WERI-Rb-1 (cell line): ENCODE data around the gene SLC2A11.

ENCODE experiments used
- DNase-seq: peaks from one replicate; pipeline ENCODE4 v3.0.0-alpha.2; 2020
- H3K27ac ChIP-seq: fragments of 250-450 bp; sonication (Bioruptor Pico); 2 replicates; pipeline ENCODE4 v1.5.1; 2020; ENCODE audit warnings: mild to moderate bottlenecking, moderate library complexity
- H3K27me3 ChIP-seq: fragments of 250-450 bp; sonication (Bioruptor Pico); 2 replicates; pipeline ENCODE4 v1.5.1; 2021; ENCODE audit warnings: mild to moderate bottlenecking, low read depth, moderate library complexity; ENCODE audit not compliant: insufficient read depth, severe bottlenecking
- H3K36me3 ChIP-seq: fragments of 250-450 bp; sonication (Bioruptor Pico); 2 replicates; pipeline ENCODE4 v1.5.1; 2020; ENCODE audit warnings: mild to moderate bottlenecking, moderate library complexity
- H3K4me3 ChIP-seq: 2 replicates; pipeline ENCODE4 v1.5.1; 2011; ENCODE audit warnings: low read depth, mild to moderate bottlenecking, control low read depth, low read length
- H3K9me3 ChIP-seq: fragments of 250-450 bp; sonication (Bioruptor Pico); 2 replicates; pipeline ENCODE4 v1.5.1; 2021; ENCODE audit warnings: mild to moderate bottlenecking, moderate library complexity; ENCODE audit not compliant: severe bottlenecking
- CTCF ChIP-seq: IDR thresholded peaks from 2 replicates; pipeline ENCODE4 v1.5.1; 2011; ENCODE audit warnings: low read depth, mild to moderate bottlenecking, control low read depth, inconsistent platforms, low read length

Gene SLC2A11

GRCh38 chr22:23926561-23926960 lies 68.9 kb downstream of the SLC2A11 start:
- Histone ChIP-seq H3K4me3 (no peak overlapping the region), H3K27me3 (no peaks in the 10 kb centered on the region), H3K36me3 (peaks cover 34% of the 10 kb centered on the region), H3K9me3 (peaks cover 11% of the 10 kb centered on the region), H3K27ac (no peak overlapping the region)
- no peak for DNase-seq
- no peak for TF ChIP-seq CTCF
